G401 (cell line): ENCODE measurements around the gene PTGR3. TPM values are rescaled to one million over a fixed set of nuclear protein-coding genes. Genes with fewer than 3 reads are reported as not detected.
A peak's percentile ranks its signal among the peaks of the same experiment; 100 is the strongest.

ENCODE experiments used
- DNase-seq: peaks from one replicate; pipeline ENCODE4 v3.0.0-alpha.2; 2015; ENCODE audit warnings: low spot score
- in situ Hi-C: cut with HindIII; loops from 2 replicates; pipeline ENCODE4 v1.10.0; 2016; ENCODE audit warnings: low sequenced_read_pairs, mixed read lengths
- total RNA-seq: library from RNA; depleted of rRNA; stranded (reverse); fragments of >200 nt; shearing (Covaris generic); gene quantifications from 2 replicates; pipeline ENCODE4 v1.2.3, GENCODE V29; 2014

Gene PTGR3
- total RNA-seq, 1 experiment from 2014 or later: 2.0 TPM

DNA sequence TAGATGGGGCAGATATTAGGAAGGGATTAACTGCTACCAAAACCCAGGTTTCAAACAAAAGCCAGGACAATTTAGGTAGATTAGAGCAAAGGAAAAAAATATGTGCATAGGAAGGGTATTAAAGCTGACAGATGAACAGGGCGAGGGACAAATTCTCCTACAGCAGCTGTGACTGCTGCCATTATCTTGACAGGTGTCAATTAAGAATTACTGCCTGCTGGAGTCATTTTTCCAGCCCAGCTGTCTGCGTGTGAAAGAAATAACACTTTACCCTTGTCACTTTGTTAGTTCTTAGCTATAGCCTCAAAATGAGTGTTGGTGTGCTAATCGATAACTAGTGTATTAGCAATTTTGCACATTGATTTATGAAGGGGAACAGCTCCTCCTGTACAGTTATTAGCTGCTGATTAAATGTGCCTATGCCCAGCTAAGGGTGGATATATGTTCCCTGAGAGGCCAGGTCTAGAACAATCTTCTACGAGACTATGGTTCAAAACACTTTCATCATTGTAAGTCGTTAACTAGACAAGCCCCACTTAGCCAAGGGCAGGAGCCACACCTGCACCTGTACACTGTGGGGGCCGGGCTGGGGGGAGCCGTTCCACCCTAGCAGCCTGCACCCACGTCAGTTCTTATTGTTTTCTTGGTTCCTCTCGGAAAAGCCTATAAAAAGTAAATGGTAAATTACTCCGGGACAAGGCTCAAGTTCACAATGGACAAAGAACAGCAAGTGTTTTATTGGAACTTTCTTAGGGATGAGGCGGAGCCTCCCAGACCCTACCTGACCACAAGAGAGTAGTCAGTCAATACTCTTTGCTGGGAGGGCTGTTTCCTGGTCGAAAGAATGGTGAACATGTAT, 9.4 kb upstream of the PTGR3 start:
- in situ Hi-C loops: no loop called here
- peak; percentile 36 for DNase-seq

DNA sequence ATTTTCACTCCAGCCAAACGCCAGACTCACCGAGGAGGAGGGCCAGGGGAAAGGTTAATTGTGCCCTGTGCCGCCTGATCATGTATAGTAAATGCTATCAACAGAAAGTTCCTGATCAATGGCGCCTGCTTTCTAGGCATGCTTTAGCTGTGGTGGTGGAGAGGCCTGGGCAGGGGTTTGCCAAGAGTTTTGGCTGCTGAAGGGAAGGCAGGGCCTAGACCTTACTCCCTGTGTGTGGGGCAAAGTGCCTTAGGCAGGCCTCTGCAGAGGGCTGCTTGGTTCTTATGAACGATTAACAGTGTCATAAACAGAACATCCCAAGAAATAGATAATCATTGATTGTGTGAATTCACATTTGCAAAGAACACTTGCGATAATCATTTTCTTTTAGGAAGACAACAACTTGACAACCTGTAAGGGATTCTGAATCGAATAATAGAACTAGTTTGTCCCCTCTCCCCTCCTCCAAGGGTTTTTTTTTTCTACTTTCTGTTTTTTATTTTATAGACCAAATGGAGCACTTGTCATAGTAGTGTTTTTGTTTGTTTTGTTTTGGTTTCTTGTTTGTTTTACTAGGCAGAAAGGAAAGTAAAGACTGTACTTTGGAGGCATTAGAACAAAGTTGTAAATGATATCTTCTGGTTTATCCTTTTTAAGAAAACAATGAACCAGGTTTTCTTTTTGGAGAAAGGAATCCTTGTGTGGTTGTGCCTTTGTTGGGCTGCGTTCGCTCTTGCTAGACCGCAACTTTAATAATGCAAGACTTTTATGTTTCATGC, 8.2 kb upstream of the PTGR3 start:
- peak; percentile 57 for DNase-seq
- in situ Hi-C loops: no loop called here

DNA sequence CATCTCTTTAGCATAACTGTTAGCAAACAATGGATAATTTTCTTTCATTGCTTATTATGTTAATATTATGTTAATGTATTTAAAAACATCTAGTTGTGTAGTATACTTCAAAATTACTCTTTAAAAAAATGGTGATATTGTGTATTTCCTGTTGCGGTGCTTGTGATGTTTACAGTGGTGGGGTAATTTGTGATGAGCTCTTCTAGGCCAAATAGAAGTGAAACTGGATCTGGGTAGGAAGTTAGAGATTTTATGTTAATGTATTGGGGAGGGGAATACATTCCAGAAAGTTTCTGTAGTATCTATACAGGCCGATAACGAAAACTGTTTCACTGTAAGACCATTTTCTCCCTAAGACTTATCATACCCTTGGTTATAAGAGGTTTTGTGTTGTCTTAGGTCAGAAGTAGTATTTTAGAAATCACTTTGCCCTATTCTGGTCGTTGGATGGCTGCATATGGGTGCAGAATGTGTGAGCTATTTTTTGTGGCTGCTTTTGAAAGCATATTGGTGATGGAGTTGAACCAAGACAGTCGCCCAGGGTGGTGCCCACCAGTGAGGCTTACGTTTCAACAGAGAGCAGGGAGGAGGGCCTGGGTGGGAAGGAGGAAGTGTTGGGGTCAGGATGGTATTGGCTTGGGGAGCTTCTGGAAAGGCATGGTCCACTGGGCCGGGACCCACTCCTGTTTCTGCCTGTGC, 7.4 kb upstream of the PTGR3 start:
- in situ Hi-C loops: no loop called here
- DNase-seq: no peak

DNA sequence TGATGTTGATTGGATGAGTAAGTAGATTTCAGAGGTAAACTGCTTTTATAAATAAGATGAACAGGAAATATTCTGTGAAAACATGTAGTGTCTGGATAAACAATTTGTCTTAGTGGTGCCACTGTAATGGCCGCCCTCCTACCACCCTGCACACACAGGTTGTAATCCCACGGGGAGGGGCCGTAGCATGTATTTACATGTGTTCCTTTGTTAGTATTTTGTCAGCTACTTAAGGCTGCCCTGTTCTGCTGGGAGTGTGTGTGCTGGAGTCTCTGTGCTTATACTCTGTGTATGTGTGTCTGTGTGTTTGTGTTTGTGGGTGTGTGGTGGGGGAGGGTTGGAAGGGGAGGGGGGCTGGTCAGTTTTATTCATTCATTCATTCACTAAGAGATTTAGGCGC, 6.7 kb upstream of the PTGR3 start:
- in situ Hi-C loops: no loop called here
- no peak for DNase-seq

DNA sequence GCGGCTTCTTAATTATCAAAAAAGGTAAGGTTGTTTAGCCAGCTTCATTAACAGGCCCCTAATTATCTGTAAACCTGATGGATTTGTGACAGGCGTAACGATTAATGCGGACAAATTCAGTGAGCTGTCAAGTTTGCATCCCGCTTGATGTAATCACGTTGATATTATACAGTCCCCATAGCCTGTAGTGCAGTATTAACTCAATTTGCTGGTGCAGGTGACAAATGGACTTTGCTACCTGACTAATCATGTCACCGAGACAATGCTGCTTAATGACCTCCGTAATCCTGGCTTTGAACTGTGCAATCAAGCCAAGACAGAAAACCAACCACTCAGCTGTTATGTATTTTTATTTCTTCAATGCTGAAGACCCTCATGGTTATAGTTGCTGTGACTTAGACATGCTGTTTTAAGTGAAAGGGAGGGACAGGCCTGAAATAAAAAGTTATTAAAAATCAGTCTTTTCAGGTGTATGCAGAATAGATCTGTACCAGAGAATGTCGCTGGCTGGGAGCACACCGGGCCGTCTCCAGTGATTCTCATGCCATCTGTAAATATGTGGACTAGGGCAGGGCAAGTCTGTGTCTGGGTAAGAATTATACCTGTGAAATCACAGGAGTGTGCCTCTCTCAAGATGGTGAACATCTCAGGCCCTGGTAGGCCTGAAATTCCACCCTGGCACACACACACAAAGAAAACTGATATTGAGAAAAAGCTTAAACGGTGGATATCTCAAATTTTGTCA, 6.0 kb upstream of the PTGR3 start:
- in situ Hi-C loops: no loop called here
- DNase-seq: peak; percentile 74

DNA sequence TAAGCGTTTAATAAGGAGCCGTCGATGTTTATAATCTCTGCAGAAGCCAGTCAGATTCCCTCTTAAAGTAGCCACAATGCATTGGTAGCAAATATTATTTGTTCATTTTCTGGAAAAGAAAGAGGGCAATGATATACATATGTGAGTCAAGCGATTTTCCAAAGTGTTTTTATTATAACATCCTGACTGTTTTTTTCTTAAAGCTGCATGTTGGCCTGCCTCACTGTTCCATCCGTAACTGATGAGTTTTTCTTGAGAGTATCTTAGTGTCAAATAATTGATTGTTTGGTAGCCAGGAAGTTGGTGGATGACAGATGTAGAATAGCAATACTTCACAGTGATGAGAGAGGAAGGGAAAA, 5.4 kb upstream of the PTGR3 start:
- in situ Hi-C loops: no loop called here

DNA sequence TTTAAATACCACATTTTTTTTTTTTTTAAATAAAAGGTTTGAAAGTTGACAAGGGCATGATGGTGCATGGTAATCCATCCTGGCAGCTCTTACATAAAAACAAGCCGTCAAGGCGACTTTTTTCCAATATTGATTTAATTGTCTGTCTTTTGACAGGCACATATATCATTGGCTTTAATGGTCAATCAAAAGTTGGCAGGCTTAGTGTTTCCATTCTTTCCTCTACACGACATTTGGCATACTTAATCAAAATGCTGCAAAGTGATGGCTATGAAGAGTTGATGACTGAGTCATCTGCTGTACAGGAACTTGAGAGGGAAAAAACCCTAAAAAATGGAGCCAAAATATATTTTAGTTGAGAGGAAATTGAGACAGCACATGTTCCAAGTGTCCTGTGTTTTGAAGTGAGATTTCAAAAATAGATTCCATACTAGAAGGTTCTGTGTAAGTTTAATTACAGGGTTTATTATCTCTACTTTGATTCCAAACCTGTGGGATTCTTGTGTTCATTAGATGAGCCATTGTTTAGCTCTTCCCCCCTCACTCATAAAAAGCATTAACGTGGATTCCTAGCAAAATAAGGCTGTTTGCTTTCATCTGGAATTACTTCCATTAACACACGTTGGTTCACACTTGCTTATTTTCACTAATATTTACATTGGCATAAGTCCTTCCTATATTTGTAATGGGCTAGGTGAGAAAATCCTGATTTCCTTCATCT, 4.8 kb upstream of the PTGR3 start:
- in situ Hi-C loops: no loop called here
- peak; percentile 39 for DNase-seq

More for the DNA sequence above, 5.4 kb upstream of the PTGR3 start:
- DNase-seq: peak; percentile 37

DNA sequence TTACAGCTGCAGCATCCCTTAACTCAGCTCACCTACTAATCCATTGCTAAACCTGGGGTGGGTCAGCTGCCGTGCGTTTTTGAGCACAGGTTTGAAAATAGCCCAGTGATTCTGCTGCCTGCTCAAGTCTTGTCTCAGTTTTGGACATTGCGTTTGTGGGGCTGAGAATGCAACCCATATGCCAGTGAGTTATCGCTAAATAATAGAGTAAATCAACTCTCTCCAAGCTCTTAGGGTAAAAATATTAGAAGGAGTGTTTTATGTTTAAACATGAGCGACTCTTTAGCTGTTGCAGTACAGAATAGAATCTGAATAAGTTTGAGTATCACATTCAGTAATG, 3.8 kb upstream of the PTGR3 start:
- DNase-seq: peak; percentile 52
- in situ Hi-C loops: no loop called here

DNA sequence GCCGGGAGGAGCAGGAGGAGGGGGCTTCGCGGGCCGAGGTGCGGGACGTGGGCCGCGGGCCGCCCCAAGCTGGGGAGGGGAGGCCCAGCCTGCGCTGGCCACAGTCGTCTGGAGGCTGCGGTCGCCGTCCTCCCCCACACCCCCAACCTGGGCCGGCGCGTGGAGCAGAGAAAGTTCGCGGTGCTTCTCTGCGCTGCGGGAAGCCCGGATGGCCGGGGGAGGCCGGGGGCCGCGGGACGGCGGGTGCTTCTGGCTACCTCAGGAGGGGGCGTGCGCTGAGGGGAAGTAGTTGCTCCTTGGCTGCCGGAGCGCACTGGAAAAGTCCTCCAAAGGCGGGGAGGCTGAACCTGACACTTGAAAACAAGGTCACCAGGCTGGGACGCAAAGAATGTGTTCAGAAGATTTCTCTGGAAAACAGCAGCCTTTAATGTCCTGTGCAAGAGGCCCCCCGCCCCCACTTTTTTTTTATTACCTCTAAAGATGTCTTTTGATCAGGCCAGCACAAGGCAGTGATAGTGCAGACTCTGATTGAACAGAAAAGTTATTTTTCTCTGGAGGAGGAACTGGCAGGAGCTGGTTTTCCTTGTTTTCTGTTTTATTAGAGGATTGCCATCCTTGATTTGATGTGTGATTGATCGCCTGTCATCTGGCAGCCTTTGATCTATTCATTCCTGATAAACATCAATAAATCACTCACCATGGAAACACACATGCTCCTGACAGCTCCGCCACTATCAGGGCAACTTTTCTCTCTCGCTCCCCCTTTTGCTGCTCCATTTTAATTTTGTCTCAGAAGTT, 3.2 kb upstream of the PTGR3 start:
- in situ Hi-C loops: no loop called here
- DNase-seq: peak; percentile 47

DNA sequence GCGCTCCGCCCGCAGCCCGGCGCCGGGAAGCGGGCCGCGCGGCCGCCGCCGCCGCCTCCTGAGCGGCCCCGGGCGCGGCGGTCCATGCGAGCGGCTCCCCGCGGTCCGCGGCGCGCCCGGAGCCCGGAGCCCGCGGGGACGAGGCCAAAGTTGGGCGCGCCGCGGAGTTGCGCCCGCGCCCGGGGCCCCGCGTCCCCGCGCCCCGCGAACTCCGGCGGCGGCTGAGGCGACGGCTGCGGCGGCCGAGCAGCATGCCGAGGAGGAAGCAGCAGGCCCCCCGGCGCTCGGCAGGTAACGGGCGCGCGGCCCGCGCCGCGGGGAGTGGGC, 2.6 kb upstream of the PTGR3 start:
- in situ Hi-C loops: no loop called here
- DNase-seq: no peak

DNA sequence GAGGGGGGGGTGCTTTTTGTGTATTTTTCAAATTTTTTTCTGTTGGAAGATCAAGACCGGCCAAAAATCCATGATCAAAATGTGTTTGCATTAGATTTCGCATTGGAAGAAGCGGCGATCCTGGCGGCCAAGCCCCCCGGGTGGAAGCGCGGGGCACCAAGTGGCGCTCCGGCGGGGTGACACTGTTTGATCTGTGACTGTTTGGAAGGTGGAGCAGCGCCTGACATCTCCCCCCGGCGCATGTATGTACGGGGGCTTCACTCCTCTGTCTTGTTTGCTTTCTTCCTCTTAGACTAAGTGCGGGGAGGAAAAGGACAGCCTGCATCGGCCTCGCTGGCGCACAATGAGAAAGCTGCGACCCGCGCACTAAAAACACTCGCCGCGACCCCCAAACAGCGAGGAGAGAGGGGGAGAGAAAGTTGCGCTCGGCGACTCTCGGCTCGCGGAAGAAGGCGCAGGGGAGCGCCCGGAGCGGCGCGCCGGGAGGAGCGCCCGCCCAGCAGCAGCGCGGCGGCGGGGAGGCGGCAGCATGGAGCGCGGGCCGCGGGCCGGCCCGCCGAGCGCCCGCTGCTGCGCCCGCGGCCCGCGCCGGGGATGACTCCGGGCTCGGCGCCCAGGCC, 2.2 kb upstream of the PTGR3 start:
- DNase-seq: peak; percentile 34
- in situ Hi-C loops: no loop called here

DNA sequence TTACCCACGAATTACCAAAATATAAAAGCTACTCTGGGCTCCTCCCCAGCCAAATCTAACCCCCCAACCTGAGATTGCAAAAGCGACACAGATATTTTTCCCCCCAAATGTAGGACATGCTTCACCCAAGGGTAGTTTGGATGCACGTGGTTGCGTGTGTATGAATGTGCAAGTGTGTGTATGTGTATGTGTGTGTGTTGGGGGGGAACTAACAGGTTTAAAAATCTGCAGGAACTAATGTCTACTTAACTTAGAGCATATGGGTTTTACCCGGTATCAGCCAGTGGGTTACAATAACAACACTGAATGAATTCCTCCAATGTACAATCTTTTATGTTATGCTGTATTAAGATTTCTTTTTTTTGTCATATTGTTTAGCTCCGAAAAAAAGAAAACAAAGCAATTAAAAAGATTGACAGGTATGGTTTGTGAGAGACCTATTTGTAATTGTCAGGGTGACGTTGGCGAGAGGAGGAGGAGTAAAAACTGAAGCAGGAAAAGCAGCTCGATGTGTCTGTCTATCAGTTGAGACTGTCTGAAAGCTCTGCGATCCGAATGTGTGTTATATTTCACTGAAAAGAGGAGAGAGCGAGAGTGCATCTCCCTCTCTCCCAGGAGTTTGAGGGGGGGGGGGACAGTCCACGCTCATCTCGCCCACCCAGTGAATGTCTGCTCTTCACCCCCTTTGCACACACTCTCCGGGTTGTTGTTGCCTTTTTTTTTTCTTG, 1.5 kb upstream of the PTGR3 start, which contains the start of gene TSHZ1:
TSHZ1 (plus strand) TSS at position 524 of the 728 bp plus-strand sequence. CDS start 1,080 bp downstream, outside the sequence.
- peak; percentile 94 for DNase-seq
- in situ Hi-C loops: no loop called here

DNA sequence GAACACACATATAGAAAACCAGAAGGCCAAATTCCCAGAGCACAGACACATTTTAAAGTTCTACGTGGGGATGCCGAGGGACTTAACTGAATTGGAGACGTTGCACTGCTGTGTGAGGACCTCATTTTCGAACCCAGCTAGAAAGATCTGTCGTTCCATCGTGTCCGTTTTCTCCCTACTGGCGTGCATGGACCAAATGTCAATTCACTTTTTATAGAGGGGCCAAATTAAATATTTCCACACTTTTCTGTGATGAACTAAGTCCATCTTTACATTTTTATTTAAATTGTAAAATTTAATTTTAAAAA, 966 bp upstream of the PTGR3 start:
- in situ Hi-C loops: no loop called here
- DNase-seq: no peak

DNA sequence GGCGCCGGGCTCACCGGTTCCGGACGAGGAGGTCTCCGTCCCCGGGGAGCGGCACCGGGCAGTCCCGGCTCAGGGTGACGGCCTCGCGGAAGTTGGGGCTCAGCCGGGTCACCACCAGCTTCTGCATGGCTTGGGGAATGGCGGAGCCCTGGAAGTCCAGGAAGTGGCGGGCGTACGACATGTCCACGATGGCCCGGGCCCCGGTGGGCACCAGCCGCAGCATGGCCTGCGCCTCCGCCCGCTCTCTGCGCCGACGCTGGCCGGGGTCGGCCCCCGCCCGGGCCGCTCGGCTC, 157 bp downstream of the PTGR3 start:
- DNase-seq: no peak
- in situ Hi-C loops: no loop called here

DNA sequence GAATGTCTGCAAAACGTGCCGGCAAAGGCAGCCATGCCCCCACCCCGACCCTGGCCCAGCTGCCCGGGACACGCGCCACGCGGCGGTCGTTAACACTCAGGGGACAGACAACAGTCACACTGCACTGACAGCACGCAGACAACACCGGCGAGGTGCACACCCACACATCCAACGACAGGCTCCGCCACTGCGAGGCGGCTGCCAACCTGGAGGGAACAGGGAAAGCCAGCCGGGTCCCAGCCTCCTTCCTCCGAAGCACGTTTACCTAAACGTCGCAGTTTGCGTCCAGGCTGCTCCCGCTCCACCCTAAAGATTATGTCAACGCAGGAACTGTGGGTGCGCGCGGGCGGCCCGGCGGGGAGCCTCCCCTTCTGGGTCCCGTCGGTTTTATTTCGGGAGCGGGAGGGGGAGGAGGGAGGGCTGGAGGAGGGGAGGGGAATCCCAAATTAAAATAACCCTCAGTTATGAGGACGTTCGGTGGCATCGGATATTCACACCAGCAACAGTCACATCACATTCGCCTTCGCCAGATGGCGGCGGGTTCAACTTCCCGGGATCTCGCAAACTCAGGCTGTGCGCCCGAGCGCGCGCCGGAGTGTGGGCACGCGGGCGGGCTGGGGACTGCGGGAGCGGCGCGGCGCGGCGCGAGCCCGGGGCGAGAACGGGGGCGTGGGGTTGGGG, 644 bp downstream of the PTGR3 start:
- DNase-seq: peak; percentile 60
- in situ Hi-C loops: no loop called here

DNA sequence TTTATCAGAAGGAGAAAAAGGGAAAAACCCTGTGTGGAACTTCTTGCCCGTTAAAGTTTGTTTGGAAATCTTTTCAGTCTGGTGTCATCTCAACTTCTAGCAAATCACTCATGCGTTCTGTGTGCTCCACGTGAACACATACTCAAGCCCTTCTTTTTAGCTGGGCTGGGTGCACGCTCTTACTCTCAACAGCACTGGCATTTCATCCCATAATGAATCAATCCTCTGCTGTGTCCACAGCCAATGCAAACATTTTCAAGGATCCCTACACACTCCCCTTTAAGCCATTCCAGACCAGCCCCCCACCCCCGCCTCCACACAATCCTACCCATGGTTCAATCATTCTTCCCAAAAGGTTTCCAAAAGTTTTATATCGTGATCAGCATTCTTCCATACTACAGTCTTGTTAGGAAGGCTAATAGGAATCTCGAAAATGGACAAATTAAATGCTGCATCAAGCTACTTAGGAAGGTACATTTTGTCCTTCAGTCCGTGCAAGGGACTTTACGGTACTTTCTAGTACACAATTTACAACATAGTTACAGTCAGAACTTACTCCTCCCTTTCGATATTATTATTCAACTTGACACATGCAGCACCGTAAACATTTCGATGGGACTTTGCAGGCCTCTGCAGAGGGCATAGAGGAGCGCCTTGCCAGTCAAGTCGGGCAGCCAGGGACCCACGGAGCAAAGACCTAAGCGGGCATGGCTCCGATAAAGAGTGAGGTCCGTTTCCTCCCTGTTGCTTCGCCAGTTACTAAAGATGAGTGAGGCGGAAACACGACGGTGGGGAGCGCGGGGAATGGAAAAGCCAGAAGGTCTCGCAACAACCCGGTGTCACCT, 1.4 kb downstream of the PTGR3 start:
- DNase-seq: peak; percentile 45
- in situ Hi-C loops: no loop called here
